T47D (cell line): ENCODE data around the gene GRK7.
"Not testable (repeated sequence)": the region's sequence is repeated elsewhere in the genome, so short reads cannot be mapped to it uniquely, and the experiment has no call there.

Experiments used
- DNase-seq, 2 experiments: peaks; one replicate each; pipeline versions ENCODE4 v3.0.0 to v3.0.0-alpha.2; 2011 to 2012; ENCODE audit warnings: low read depth in 1 of 2, low spot score in 1 of 2
- JUND ChIP-seq: IDR thresholded peaks from 2 replicates; pipeline ENCODE4 v1.6.1; 2012; ENCODE audit warnings: low read depth
- in situ Hi-C: cut with HindIII; loops from 2 replicates; pipeline ENCODE4 v1.10.0; 2016; ENCODE audit warnings: low sequenced_read_pairs, low pct_unique_long_range_greater_than_20kb

The GRK7 gene

GRCh38 chr3:141737093-141737492 lies 26.1 kb upstream of the GRK7 start:
- in situ Hi-C loops = no loop called here
- TF ChIP-seq JUND = no peak
- no peak for DNase-seq

DNA sequence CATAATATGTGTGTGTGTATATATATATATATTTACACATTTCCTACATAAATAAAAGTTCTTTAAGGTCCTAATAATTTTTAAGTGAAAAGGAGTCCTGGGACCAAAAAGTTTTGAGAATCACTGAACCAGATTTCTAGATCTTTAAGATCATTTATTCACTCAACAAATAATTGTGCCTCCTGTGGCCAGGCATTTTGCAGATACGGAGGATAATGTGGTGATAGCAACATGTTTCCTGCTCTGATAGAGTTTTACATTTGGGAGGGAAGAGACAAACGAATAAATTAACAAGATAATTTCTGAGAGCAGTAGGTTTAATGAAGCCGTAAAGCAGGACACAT lies 25.6 kb upstream of the GRK7 start:
- DNase-seq = no peak
- no peak for TF ChIP-seq JUND
- in situ Hi-C loops = no loop called here

DNA sequence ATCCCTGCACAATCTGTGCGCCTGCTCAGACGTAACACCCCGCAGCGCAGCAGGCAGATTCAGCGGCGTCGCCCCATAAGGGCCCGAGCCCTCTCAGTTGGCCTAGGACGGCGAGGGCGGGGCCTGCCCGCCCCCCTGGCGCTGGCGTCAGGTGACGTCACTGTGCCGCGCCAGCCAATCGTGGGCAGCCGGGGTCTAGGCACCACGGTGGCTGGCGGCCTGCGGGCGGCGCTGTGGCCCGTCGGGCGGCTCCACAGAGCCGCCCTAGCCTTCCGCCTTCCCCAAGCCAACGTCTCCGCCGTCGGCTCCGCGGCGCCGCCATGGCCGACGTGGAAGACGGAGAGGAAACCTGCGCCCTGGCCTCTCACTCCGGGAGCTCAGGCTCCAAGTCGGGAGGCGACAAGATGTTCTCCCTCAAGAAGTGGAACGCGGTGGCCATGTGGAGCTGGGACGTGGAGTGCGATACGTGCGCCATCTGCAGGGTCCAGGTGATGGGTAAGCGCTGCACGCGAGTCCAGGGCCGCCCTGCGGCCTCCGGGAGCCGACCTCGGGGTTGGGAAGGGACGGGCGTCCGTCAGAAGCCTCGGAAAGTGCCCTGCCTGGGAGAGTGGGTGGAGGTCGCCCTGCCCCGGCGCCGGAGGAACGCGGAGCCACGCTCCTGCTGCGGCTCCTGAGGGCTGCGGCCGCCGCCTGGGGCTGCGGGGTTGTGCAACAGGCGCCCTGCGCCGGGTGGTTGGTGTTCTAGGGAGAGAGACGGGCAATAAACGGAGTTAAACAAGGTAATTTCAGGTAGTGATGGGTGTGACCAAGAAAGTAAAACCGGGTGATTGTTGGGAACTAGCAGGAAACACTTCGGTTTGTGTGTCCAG lies 25.0 kb upstream of the GRK7 start, which contains the start of gene RNF7:
TSS of gene RNF7 (plus strand) at position 277 of the 869 bp plus-strand sequence. CDS start at position 321, 44 bp downstream.
- TF ChIP-seq JUND = no peak
- in situ Hi-C loops = no loop called here
- peak; percentile 80 to 98 for DNase-seq

- in situ Hi-C loops = no loop called here
- peak in 1 of 2 experiments; percentile 37 for DNase-seq
- no peak for TF ChIP-seq JUND
These were observed 24.3 kb upstream of the GRK7 start for GRCh38 chr3:141738891-141739363.

GRCh38 chr3:141739731-141740130 lies 23.5 kb upstream of the GRK7 start:
- in situ Hi-C loops = no loop called here
- DNase-seq = no peak
- no peak for TF ChIP-seq JUND

GRCh38 chr3:141740349-141740748 lies 22.9 kb upstream of the GRK7 start:
- in situ Hi-C loops = no loop called here
- no peak for DNase-seq
- TF ChIP-seq JUND = no peak

DNA sequence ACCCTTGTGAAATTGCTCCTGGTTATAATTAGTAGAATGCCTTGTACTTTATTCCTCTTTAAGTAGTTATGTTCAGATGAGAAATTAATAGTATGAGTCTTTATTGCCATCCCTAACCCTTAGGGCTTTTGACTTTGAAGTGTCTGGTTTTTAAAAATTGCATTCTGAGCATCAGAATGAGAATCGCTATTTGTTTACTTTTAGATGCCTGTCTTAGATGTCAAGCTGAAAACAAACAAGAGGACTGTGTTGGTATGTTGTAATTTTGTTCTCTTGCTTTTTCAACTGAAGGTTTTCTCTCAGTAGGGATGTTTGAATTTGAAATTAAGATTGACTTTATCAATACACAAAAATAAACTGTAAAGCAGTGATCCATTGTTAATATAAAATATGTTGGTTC lies 19.9 kb upstream of the GRK7 start:
- peak in 1 of 2 experiments; percentile 60 for DNase-seq
- in situ Hi-C loops = no loop called here
- peak; percentile 66 for TF ChIP-seq JUND

DNA sequence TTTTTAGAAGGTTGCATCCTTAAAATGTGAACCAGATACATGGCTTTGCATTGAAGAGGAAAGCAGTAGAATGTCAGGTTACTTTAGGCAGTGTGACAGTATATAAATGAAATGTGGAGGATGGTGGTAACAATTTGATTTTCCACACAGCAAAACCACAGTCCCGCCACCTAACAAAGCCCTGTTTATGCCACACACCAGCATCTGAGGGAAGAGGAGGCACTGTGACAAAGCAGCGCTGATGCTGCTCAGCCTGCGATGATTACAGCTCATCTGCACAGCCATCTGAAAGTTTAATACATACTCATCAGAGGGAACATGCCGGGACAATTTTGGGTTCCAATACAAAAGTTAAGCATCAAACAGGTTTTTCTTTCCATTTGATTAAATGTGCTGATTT lies 16.2 kb upstream of the GRK7 start:
- DNase-seq = no peak
- in situ Hi-C loops = no loop called here
- no peak for TF ChIP-seq JUND

DNA sequence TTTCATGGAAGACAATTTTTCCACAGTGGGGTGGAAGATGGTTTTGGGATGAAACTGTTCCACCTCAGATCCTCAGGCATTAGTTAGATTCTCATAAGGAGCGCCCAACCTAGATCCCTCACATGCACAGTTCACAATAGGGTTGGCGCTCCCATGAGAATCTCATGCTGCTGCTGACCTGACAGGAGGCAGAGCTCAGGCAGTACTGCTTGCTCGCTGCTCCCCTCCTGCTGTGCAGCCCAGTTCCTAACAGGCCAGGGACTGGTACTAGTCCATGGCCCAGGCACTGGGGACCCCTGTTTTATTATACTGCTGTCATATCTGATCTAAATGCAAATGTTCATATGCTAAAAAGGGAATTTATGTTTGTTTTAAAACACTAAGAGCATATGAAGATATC lies 9.8 kb upstream of the GRK7 start:
- in situ Hi-C loops = no loop called here
- TF ChIP-seq JUND = no peak
- no peak for DNase-seq

- DNase-seq = no peak
- TF ChIP-seq JUND = no peak
- in situ Hi-C loops = no loop called here
These were observed 9.2 kb upstream of the GRK7 start for GRCh38 chr3:141754032-141754431.

- in situ Hi-C loops, DNase-seq: not testable (repeated sequence)
These were observed 656 bp upstream of the GRK7 start for GRCh38 chr3:141762552-141762951.

GRCh38 chr3:141764045-141764444 lies 837 bp downstream of the GRK7 start:
- no peak for TF ChIP-seq JUND
- DNase-seq = no peak
- in situ Hi-C loops = no loop called here

DNA sequence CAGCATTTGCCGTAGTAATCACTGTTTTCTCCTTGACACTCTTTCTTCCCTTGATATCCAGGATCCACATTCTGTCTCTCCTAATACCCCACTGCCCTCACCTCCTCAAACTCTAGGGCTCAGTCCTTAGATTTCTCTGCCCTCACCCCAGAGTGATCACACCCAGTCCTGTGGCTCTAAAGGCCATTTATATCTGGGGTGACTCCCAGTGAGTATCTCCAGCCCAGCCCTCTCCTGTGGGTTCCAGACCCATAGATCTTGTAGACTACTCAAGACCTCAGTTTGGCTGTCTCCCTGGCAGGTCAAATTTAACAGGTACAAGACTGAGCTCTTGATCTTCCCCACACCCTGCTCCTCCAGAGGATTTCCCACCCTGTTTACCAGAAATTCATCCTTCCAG lies 1.3 kb downstream of the GRK7 start:
- in situ Hi-C loops = no loop called here
- no peak for TF ChIP-seq JUND

GRCh38 chr3:141764986-141765385 lies 1.8 kb downstream of the GRK7 start:
- no peak for TF ChIP-seq JUND
- no peak for DNase-seq
- in situ Hi-C loops = no loop called here

More for the DNA sequence above, 1.3 kb downstream of the GRK7 start:
- no peak for DNase-seq
